HS-27A (cell line): ENCODE results near the gene TMPRSS11A.

ENCODE experiments used
- DNase-seq: peaks from one replicate; pipeline ENCODE4 v3.0.0-alpha.2; 2012; ENCODE audit warnings: low read depth, missing footprints

TMPRSS11A gene

DNA sequence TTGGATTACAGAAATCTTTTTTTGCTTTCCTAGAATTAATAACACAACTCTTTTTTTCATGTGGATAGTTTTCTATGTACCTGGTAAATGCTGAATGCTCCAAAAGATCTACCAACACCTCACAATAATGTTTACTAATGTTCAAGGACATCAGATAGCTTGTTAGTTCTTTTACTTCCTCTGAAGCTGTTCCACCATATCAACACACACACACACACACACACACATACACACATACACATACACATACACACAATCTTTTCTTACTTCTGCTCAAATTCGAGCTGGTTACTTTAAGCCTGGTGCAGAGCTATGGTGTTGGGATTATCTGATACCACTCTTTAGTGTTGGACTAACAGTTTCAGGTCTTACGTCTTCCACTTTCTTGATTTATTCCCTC, 51.2 kb downstream of the TMPRSS11A start:
- no peak for DNase-seq

DNA sequence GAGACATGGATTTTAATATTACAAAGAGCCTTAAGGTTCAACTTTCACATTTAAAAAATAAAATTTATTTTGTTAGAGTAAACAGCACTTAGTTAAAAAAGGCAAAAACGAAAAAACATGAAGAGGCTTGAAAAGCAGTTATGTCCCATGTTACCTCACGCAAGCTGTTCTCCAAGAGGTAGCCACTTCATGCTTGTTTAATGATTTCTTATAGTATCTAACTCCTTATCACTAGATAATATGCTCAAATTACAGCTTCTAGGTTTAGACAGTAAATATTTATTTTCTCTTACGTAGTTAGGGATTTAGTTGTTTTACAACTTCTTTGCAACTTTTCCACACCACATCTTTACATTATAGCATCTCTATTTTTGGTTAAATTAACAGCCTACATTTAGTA, 51.7 kb downstream of the TMPRSS11A start:
- DNase-seq, result no peak

DNA sequence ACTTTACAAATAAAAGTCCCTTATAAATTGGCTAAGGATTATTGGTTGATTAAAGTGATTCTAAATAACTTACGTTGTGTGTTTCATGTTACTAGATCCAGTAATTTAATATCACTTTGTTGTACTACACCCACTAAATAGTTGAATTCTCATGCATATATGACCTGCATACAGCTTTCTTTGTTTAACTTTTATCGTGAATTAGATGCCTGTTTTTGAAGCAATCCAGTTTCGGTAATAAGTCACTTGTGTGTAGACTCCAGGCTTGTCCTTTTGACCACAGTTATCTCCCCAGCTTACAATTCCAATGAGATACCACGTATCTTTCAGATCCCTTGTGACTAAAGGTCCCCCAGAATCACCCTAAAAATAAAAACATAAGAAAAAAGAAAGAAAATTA, 52.2 kb downstream of the TMPRSS11A start:
- no peak for DNase-seq

DNA sequence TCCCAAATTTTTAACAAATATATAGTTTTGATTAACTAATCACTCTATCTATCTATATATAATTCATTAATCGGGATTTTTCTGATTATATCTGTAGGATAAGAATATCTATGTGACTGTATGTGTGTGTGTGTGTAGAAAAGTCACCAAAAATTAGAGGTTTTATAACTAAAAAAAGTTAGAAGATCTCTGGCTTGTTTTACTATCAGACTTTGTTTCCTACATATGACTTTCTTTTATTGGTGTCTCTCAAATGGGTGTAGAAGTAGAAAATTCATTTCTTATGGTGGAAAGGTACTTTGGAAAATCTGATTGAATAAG, 52.7 kb downstream of the TMPRSS11A start:
- DNase-seq, result no peak

- no peak for DNase-seq
These were observed 53.2 kb downstream of the TMPRSS11A start for GRCh38 chr4:67909905-67910584.

DNA sequence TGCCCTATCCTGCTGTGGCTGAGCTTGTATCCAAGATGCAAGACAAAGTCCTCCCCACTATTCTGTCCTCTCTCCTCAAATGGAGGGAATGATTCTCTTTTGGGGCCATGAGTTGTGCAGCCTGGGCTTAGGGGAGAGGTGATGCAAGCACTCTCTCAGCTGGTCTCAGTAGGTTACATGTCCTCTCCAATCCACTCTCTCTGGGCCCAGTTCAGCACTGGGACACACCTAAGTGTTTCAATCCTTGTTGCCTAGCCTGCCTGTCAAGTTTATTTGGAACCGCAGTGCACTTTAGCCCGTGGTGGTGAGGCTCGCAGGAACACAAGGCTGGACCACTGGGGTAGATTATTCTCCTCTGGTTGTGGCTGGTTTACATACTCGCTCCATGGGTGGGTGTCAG, 55.6 kb downstream of the TMPRSS11A start:
- DNase-seq, result no peak

GRCh38 chr4:67899096-67899495, 64.2 kb downstream of the TMPRSS11A start:
- no peak for DNase-seq

- DNase-seq, result no peak
These were observed 65.6 kb downstream of the TMPRSS11A start for GRCh38 chr4:67897686-67898085.

GRCh38 chr4:67896421-67897065, 66.8 kb downstream of the TMPRSS11A start:
- no peak for DNase-seq

DNA sequence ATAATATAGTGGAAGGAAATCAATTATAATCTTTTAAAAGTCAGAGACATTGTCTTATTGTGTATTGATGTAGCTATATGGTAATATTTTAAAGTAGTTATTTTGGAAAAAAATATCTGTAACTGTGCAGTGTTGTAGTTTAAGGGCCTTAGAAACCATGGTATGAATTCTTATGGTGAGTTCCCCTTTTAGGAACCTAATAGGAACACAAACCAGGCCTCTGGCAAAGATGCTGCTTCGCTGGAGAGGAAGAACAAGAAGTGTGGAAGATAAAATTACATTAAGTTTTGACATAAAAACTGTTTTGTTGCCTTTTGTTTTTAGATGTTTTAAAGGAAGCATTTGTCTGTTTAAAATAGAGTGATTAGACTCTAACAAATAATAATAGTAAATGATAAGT, 68.6 kb downstream of the TMPRSS11A start:
- no peak for DNase-seq

GRCh38 chr4:67892905-67893304, 70.4 kb downstream of the TMPRSS11A start:
- no peak for DNase-seq

GRCh38 chr4:67892253-67892652, 71.0 kb downstream of the TMPRSS11A start:
- DNase-seq, result no peak

GRCh38 chr4:67891645-67892044, 71.6 kb downstream of the TMPRSS11A start:
- DNase-seq, result no peak

GRCh38 chr4:67886281-67886680, 77.0 kb downstream of the TMPRSS11A start:
- no peak for DNase-seq

DNA sequence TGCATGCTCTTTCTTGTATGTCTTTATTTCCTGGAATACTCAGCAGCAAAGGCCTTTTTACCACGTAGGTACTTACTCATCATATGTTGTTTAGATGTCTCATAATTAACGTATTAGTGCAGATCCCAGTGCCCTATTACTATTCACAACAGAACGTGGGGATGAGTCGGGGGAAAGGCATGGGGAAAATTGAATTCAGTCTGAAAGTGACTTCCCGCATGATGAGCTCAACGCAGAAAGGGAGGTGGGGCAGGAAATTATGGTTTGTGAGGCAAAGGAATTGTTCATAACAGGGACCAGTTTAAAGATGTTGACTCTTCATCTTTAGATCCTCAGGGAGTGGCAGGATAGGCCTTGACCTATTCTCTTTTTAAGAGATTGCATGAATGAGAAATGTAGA, 77.5 kb downstream of the TMPRSS11A start:
- peak; percentile 64 for DNase-seq

GRCh38 chr4:67884701-67885100, 78.6 kb downstream of the TMPRSS11A start:
- DNase-seq, result no peak

DNA sequence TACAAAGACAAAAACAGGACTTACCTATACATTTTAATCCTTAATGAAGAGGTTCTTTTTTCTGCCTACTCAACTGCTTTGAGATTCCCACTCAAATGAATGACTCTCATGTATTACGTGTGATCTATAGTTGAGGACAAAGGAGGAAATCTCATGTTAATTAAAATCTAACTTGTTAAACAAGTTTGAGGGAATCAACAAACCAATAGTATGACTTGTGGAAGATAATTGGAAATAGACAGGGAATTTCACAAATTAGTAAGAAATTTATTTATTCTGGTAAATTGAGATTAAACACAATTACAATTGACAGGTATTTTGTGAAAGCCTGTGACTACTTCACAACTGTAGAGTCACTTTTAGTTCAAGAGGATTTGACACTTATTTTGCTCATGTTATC, 79.4 kb downstream of the TMPRSS11A start, which contains the start of gene TMPRSS11D:
TMPRSS11D (minus strand) TSS at position 101 of the 400 bp plus-strand sequence; CDS start at position 32, 69 bp downstream.
- no peak for DNase-seq

- no peak for DNase-seq
These were observed 79.8 kb downstream of the TMPRSS11A start for GRCh38 chr4:67883458-67883857.

DNA sequence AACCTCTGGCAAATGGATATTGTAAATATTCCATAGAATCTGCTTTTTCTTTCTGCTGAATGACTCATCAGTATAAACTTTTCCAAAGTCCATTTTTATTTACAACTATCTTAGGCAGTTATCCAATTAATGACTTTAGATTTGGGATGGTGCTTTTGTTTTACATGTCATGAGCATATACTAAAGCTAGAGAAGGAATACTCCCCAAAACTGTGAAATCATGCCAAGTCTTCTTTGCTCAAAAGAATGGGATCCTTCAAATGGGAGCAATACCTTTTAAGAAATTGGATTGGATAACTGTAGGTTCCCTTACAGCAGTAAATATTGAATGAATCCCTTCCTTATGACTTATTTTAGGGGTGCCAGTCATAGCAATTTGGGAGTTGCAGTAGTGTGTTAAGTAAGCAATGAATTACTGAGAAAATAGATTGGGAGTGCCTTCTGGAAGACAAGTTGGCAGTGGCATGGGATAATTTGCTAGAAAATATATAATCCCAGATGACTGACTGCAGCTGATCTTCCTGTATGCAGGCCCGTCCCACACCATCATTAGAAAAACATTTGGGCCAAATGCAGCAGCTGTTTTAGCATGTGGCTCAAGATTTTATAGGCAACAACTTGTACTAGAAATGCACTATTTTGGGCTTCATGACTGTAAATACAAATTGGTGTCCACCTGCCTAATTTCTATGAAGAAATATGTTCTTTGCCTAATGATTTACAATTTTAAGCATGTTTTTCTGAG, 82.3 kb downstream of the TMPRSS11A start:
- no peak for DNase-seq

GRCh38 chr4:67879486-67879885, 83.8 kb downstream of the TMPRSS11A start:
- no peak for DNase-seq

GRCh38 chr4:67877086-67877485, 86.2 kb downstream of the TMPRSS11A start:
- no peak for DNase-seq

DNA sequence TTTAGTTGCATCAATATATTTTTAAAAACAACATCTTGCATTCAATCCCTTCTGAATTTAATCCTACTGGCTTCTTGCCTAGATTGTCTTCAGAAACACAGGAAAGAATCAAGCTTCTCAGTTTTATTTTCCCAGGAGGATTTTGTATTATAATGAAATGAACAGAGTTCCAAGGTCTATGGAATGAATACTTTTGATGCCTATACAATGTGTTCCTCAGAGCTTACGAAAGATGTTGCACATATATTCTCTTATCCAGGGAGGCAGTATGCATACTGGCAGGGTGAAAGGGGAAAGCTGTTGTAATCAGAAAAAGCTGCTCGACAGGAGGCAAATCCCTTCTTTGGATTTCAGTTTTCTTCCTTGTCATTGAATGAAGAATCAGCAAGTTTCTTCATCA, 88.3 kb downstream of the TMPRSS11A start:
- no peak for DNase-seq

- DNase-seq, result no peak
These were observed 90.2 kb downstream of the TMPRSS11A start for GRCh38 chr4:67873116-67873515.
